IMR-90 (cell line): ENCODE measurements around the gene ARPC4. TPM values are rescaled to one million over a fixed set of nuclear protein-coding genes. Genes with fewer than 3 reads are reported as not detected.

Source experiments
- ATAC-seq: fragments of 200-7000 bp; cut with Tn5 transposase; 2 replicates; pipeline ENCODE4 v1.9.1; 2020; ENCODE audit warnings: low read depth, mild to moderate bottlenecking, moderate library complexity
- BruUV-seq: library from RNA; stranded (reverse); fragments of 400-500 nt; replicated peaks from 2 replicates; lab custom pipeline; 2021; lab: Mats Ljungman, UMichigan
- CTCF ChIA-PET: fragments of 300-600 bp; formaldehyde crosslinking; extraction: SDS; loops from one replicate; lab custom pipeline; 2021; ENCODE audit warnings: antibody characterized with exemption; lab: Yijun Ruan, JAX
- POLR2A ChIA-PET: fragments of 300-600 bp; sonication (Branson Sonifier 250); formaldehyde crosslinking; loops from one replicate; lab custom pipeline; 2022; ENCODE audit warnings: antibody characterized with exemption; ENCODE audit not compliant: unreplicated experiment; lab: Charles Lee
- DNase-seq: peaks from one replicate; pipeline ENCODE4 v3.0.0; 2013
- H2AFZ ChIP-seq: replicated peaks from 2 replicates; pipeline ENCODE3; 2013; ENCODE audit warnings: low read length, mild to moderate bottlenecking; ENCODE audit not compliant: poor library complexity
- H2AK5ac ChIP-seq: 2 replicates; pipeline ENCODE4 v1.6.1; 2013; ENCODE audit warnings: low read depth, low read length, inconsistent platforms
- H2AK9ac ChIP-seq: replicated peaks from 2 replicates; pipeline ENCODE3; 2013; ENCODE audit warnings: mild to moderate bottlenecking, low read depth, low read length, moderate library complexity; ENCODE audit not compliant: poor library complexity
- H2BK120ac ChIP-seq: 2 replicates; pipeline ENCODE4 v1.6.1; 2013; ENCODE audit warnings: low read depth, low read length, inconsistent platforms
- H2BK15ac ChIP-seq: 3 replicates; pipeline ENCODE4 v1.6.1; 2013; ENCODE audit warnings: low read depth, low read length, inconsistent platforms
- H2BK20ac ChIP-seq: 2 replicates; pipeline ENCODE4 v1.6.1; 2013; ENCODE audit warnings: low read depth, mild to moderate bottlenecking, inconsistent platforms, low read length, moderate library complexity
- H2BK5ac ChIP-seq: 2 replicates; pipeline ENCODE4 v1.6.1; 2013; ENCODE audit warnings: mild to moderate bottlenecking, low read depth, low read length, inconsistent platforms; ENCODE audit not compliant: poor library complexity, severe bottlenecking
- H3K14ac ChIP-seq: replicated peaks from 2 replicates; pipeline ENCODE4 v1.6.1; 2013; ENCODE audit warnings: low read depth, low read length, inconsistent platforms
- H3K18ac ChIP-seq: 2 replicates; pipeline ENCODE4 v1.6.1; 2013; ENCODE audit warnings: low read depth, low read length, control low read depth
- H3K23ac ChIP-seq: 2 replicates; pipeline ENCODE4 v1.6.1; 2013; ENCODE audit warnings: low read depth, low read length, inconsistent platforms
- H3K27ac ChIP-seq: 2 replicates; pipeline ENCODE4 v1.5.1; 2013; ENCODE audit warnings: mild to moderate bottlenecking, control low read depth, low read length; ENCODE audit not compliant: insufficient read depth
- H3K27me3 ChIP-seq: 2 replicates; pipeline ENCODE4 v1.6.1; 2013; ENCODE audit warnings: low read length; ENCODE audit not compliant: control insufficient read depth, insufficient read depth
- H3K36me3 ChIP-seq: 2 replicates; pipeline ENCODE4 v1.6.1; 2013; ENCODE audit warnings: low read length, mixed read lengths; ENCODE audit not compliant: control insufficient read depth, insufficient read depth
- H3K4ac ChIP-seq: 2 replicates; pipeline ENCODE4 v1.6.1; 2013; ENCODE audit warnings: low read depth, low read length, inconsistent platforms
- H3K4me1 ChIP-seq: 2 replicates; pipeline ENCODE4 v1.6.1; 2013; ENCODE audit warnings: low read length, mixed read lengths; ENCODE audit not compliant: control insufficient read depth, insufficient read depth
- H3K4me2 ChIP-seq: 2 replicates; pipeline ENCODE4 v1.6.1; 2013; ENCODE audit warnings: low read depth, mild to moderate bottlenecking, control low read depth, low read length, moderate library complexity
- H3K4me3 ChIP-seq: 2 replicates; pipeline ENCODE4 v1.5.1; 2013; ENCODE audit warnings: low read depth, mild to moderate bottlenecking, control low read depth, low read length, moderate library complexity; ENCODE audit not compliant: insufficient read depth
- H3K56ac ChIP-seq: 2 replicates; pipeline ENCODE4 v1.6.1; 2013; ENCODE audit warnings: low read length, inconsistent platforms; ENCODE audit not compliant: insufficient read depth; ENCODE audit errors: extremely low read depth
- H3K79me1 ChIP-seq, 2 experiments: 2 replicates each; pipeline ENCODE4 v1.6.1; 2013; ENCODE audit warnings: low read length in 2 of 2, inconsistent platforms in 1 of 2, low read depth in 1 of 2
- H3K9ac ChIP-seq: 2 replicates; pipeline ENCODE4 v1.6.1; 2013; ENCODE audit warnings: low read depth, low read length, control low read depth
- H3K9me1 ChIP-seq: 2 replicates; pipeline ENCODE4 v1.6.1; 2013; ENCODE audit warnings: low read length, inconsistent platforms; ENCODE audit not compliant: insufficient read depth
- H3K9me3 ChIP-seq: 2 replicates; pipeline ENCODE4 v1.6.1; 2013; ENCODE audit warnings: low read length; ENCODE audit not compliant: control insufficient read depth, insufficient read depth
- H4K20me1 ChIP-seq: 2 replicates; pipeline ENCODE4 v1.6.1; 2013; ENCODE audit warnings: low read length, inconsistent platforms; ENCODE audit not compliant: insufficient read depth
- H4K5ac ChIP-seq: 2 replicates; pipeline ENCODE4 v1.6.1; 2013; ENCODE audit warnings: mild to moderate bottlenecking, low read depth, low read length, control low read depth
- H4K8ac ChIP-seq, 2 experiments: 2 replicates each; pipeline ENCODE4 v1.6.1; 2013; ENCODE audit warnings: low read depth in 2 of 2, low read length in 2 of 2, control low read depth in 1 of 2, inconsistent platforms in 1 of 2
- H4K91ac ChIP-seq: 2 replicates; pipeline ENCODE4 v1.6.1; 2013; ENCODE audit warnings: low read depth, low read length, inconsistent platforms; ENCODE audit not compliant: insufficient read depth
- CHD1 ChIP-seq: IDR thresholded peaks from 2 replicates; pipeline ENCODE4 v1.6.1; 2012; ENCODE audit warnings: low read depth, low read length, improper control_type of control experiment
- CTCF ChIP-seq: conservative IDR thresholded peaks from 2 replicates; pipeline ENCODE4 v1.5.1; 2012; ENCODE audit warnings: mild to moderate bottlenecking, low read depth, low read length, improper control_type of control experiment
- FOS ChIP-seq: fragments of 150-350 bp; IDR thresholded peaks from 2 replicates; pipeline ENCODE4 v1.6.1; 2016; ENCODE audit warnings: low read depth, low read length
- MAFK ChIP-seq: IDR thresholded peaks from 2 replicates; pipeline ENCODE4 v1.6.1; 2012; ENCODE audit warnings: low read depth, low read length, improper control_type of control experiment
- MAZ ChIP-seq: IDR thresholded peaks from 2 replicates; pipeline ENCODE4 v1.6.1; 2012; ENCODE audit warnings: low read depth, mild to moderate bottlenecking, low read length, improper control_type of control experiment, moderate library complexity, borderline replicate concordance
- RAD21 ChIP-seq: IDR thresholded peaks from 2 replicates; pipeline ENCODE4 v1.6.1; 2012; ENCODE audit warnings: low read length, improper control_type of control experiment
- RFX5 ChIP-seq: IDR thresholded peaks from 2 replicates; pipeline ENCODE4 v1.8.0; 2012; ENCODE audit warnings: low read depth, mild to moderate bottlenecking, low read length, moderate library complexity
- WGBS, 2 experiments: methylation state at CpG; one replicate each; pipeline versions ENCODE4 v1.1.5 to v1.1.7; 2013; ENCODE audit warnings: missing lambda C conversion rate in 2 of 2; ENCODE audit not compliant: insufficient read length in 1 of 2; ENCODE audit errors: extremely low coverage in 2 of 2; 5-methylcytosine and 5-hydroxymethylcytosine counted together
- dilution Hi-C: fragments of 300-500 bp; cut with HindIII; formaldehyde crosslinking; loops from one replicate; pipeline ENCODE4 v1.14.3; 2018; ENCODE audit warnings: low sequenced_read_pairs; ENCODE audit not compliant: unreplicated experiment
- in situ Hi-C: fragments of 300-500 bp; cut with MboI; formaldehyde crosslinking; loops from 3 replicates; pipeline ENCODE4 v1.14.3; 2019; ENCODE audit warnings: low sequenced_read_pairs, inconsistent platforms, mixed read lengths
- intact Hi-C: fragments of 100-400 bp; cut with micrococcal nuclease; formaldehyde crosslinking; loops from 2 replicates; pipeline ENCODE4 v1.10.0; 2022
- polyA plus RNA-seq, 3 experiments: library from polyadenylated mRNA; depleted of rRNA; stranded (reverse); fragments of >200 nt; gene quantifications; 2 replicates each; pipeline ENCODE4 v1.2.3, GENCODE V29; 2012; ENCODE audit warnings: low replicate concordance in 1 of 3
- total RNA-seq: library from RNA; depleted of rRNA; stranded (reverse); fragments of >200 nt; gene quantifications from 2 replicates; pipeline ENCODE4 v1.2.3, GENCODE V29; 2012
- TF ChIP-seq, protein P1 (sequence below): fragments of 150-350 bp; IDR thresholded peaks from 2 replicates; pipeline ENCODE4 v1.6.1; 2017; ENCODE audit warnings: mild to moderate bottlenecking, antibody characterized with exemption, low read length, low read depth

The ARPC4 gene
- total and polyA plus RNA-seq, 2 of the 4 experiments (the other 2 are of a cell fraction) = 188 to 383 TPM

- Histone ChIP-seq H4K91ac (peak within 1 kb of the TSS; percentile 80), H3K23ac (peak within 1 kb of the TSS; percentile 60), H3K4me1 (peaks cover 27% of the 10 kb centered on the region), H4K8ac (peak within 1 kb of the TSS; percentile 76 to 94), H3K4ac (peak within 1 kb of the TSS; percentile 78), H3K27me3 (no peaks in the 10 kb centered on the region), H3K9me3 (no peaks in the 10 kb centered on the region), H3K9ac (peak within 1 kb of the TSS; percentile 88), H2AFZ (peak within 1 kb of the TSS; percentile 98), H3K4me3 (peak within 1 kb of the TSS; percentile 72), H2AK9ac (peak within 1 kb of the TSS; percentile 87), H3K9me1 (peaks cover 28% of the 10 kb centered on the region), H3K79me1 (peaks cover 16 to 46% of the 10 kb centered on the region in 2 experiments; a peak in 3 of 4 replicates), H3K4me2 (peak within 1 kb of the TSS; percentile 98), H3K14ac (peak within 1 kb of the TSS; percentile 85), H4K20me1 (peaks cover 8% of the 10 kb centered on the region; the same call in 1 of the 2 replicates), H3K27ac (peak within 1 kb of the TSS; percentile 66), H2BK120ac (peak within 1 kb of the TSS; percentile 39), H3K18ac (peak within 1 kb of the TSS; percentile 87), H2AK5ac (peak within 1 kb of the TSS; percentile 96), H2BK5ac (peak within 1 kb of the TSS; percentile 42), H2BK15ac (peak within 1 kb of the TSS; percentile 48; the same call in 1 of the 3 replicates), H3K56ac (peak within 1 kb of the TSS; percentile 68; the same call in 1 of the 2 replicates), H2BK20ac (no peak within 1 kb of the TSS), H3K36me3 (0 out of 2 replicates have a peak, but pooled peaks cover 1% of the 10 kb centered on the region), H4K5ac (peak within 1 kb of the TSS; percentile 86)
- BruUV-seq = no TSS peak
- 3% methylated on average over 19 of the region's 49 CpGs; no CpG with 5 or more reads in 1 of the 2 experiments for WGBS, 2 experiments
- DNase-seq (peak; percentile 58), ATAC-seq (peak; percentile 97)
- TF ChIP-seq RAD21 = no peak
- peak; percentile 39; the same call in 1 of the 2 replicates for TF ChIP-seq MAZ
- no peak for TF ChIP-seq FOS
- TF ChIP-seq RFX5 = no peak
- TF ChIP-seq, protein P1, sequence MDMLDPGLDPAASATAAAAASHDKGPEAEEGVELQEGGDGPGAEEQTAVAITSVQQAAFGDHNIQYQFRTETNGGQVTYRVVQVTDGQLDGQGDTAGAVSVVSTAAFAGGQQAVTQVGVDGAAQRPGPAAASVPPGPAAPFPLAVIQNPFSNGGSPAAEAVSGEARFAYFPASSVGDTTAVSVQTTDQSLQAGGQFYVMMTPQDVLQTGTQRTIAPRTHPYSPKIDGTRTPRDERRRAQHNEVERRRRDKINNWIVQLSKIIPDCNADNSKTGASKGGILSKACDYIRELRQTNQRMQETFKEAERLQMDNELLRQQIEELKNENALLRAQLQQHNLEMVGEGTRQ = no peak
- no peak for TF ChIP-seq MAFK
- TF ChIP-seq CHD1 = no peak
- TF ChIP-seq CTCF = no peak
- POLR2A ChIA-PET = no interaction called here
- CTCF ChIA-PET = no interaction called here
- dilution Hi-C loops = no loop called here
- intact Hi-C loops = no loop called here
- in situ Hi-C loops = no loop called here
Measured at GRCh38 chr3:9769426-9770275, 23.2 kb upstream of the ARPC4 start, which contains the start of gene CAMK1. Gene CAMK1 (minus strand): TSS chr3:9769947. CDS start chr3:9767749, 2,198 bp downstream.
